HepG2 (cell line): Measurements from ENCODE around the gene ANXA5.

Experiments used
- EED ChIP-seq: sonication (generic); formaldehyde crosslinking; IDR thresholded peaks from 2 replicates; pipeline ENCODE4 v1.5.0; 2020; ENCODE audit warnings: mild to moderate bottlenecking, missing genetic modification reagents
- ERF ChIP-seq: IDR thresholded peaks from 2 replicates; pipeline ENCODE4 v1.6.1; 2018; ENCODE audit warnings: missing biosample characterization, missing genetic modification reagents
- EZH2 ChIP-seq: conservative IDR thresholded peaks from 2 replicates; pipeline ENCODE4 v1.6.1; 2012; ENCODE audit warnings: mild to moderate bottlenecking, low read depth, low read length, moderate library complexity
- MLLT10 ChIP-seq: sonication (generic); formaldehyde crosslinking; IDR thresholded peaks from 2 replicates; pipeline ENCODE4 v1.4.0; 2020; ENCODE audit warnings: missing genetic modification reagents
- ZNF138 ChIP-seq: sonication (generic); formaldehyde crosslinking; IDR thresholded peaks from 2 replicates; pipeline ENCODE4 v1.5.0; 2020; ENCODE audit warnings: mild to moderate bottlenecking, low read depth, missing genetic modification reagents
- ZNF232 ChIP-seq: sonication (generic); formaldehyde crosslinking; IDR thresholded peaks from 2 replicates; pipeline ENCODE4 v1.4.0; 2020; ENCODE audit warnings: missing genetic modification reagents, borderline replicate concordance
- ZNF274 ChIP-seq: sonication (generic); formaldehyde crosslinking; IDR thresholded peaks from 2 replicates; pipeline ENCODE4 v1.5.1; 2020; ENCODE audit warnings: mild to moderate bottlenecking, missing genetic modification reagents
- ZNF3 ChIP-seq: IDR thresholded peaks from 2 replicates; pipeline ENCODE4 v1.7.0; 2017; ENCODE audit warnings: inconsistent platforms

DNA sequence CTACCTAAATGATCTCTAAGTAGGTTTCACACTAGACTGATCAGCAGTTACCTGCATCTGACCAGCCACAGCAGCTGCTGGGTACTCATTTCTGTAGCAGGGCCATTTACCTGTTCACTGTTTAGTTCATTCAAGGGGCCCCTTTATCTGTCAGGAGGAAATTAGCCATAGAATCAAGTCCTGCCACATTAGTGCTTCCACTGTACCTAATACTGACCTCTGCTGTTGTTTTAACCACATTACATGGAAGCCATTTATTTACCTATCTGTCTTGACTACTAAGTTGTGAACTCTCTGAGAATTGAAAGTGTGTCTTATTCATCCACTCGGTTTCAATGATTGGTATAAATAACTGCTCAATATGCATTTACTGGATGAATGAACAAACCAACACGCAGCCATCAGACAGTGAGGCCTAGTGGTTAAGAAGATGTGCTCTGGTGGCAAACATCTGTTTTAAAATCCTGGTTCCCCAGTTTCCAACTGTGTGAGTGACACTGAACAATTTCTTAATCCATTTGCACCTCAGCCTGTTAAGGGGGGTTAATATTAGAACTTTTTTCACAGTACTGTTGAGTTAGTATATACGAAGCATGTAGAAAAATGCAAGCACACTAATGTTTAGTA is 30.0 kb upstream of the ANXA5 start:
- TF ChIP-seq EED (no peak), ZNF3 (CRISPR knock-in tag) (no peak), ZNF138 (no peak), MLLT10 (CRISPR knock-in tag) (no peak), ZNF232 (CRISPR knock-in tag) (no peak), EZH2 (no peak), ZNF274 (no peak), ERF (CRISPR knock-in tag) (no peak)
